Subcutaneous abdominal adipose tissue (tissue), 5 donors: ENCODE measurements around the gene CACNA1H.
"Not testable (repeated sequence)": the region's sequence is repeated elsewhere in the genome, so short reads cannot be mapped to it uniquely, and the experiment has no call there.

Experiments used
- H3K27ac ChIP-seq: one replicate; pipeline ENCODE4 v1.7.0; 2013; ENCODE audit warnings: low read depth, mild to moderate bottlenecking, inconsistent platforms, low read length, moderate library complexity
- H3K27me3 ChIP-seq, 5 donors: one replicate each; pipeline ENCODE4 v1.7.0; 2013; ENCODE audit warnings: low read length in 5 of 5, inconsistent platforms in 1 of 5; ENCODE audit not compliant: control insufficient read depth in 5 of 5, insufficient read depth in 4 of 5
- H3K36me3 ChIP-seq, 5 donors: one replicate each; pipeline ENCODE4 v1.7.0; 2013; ENCODE audit warnings: low read length in 5 of 5; ENCODE audit not compliant: control insufficient read depth in 5 of 5, insufficient read depth in 5 of 5
- H3K4me1 ChIP-seq, 5 donors: one replicate each; pipeline ENCODE4 v1.7.0; 2013; ENCODE audit warnings: low read length in 5 of 5, mild to moderate bottlenecking in 3 of 5, moderate library complexity in 1 of 5; ENCODE audit not compliant: control insufficient read depth in 5 of 5, insufficient read depth in 5 of 5
- H3K4me3 ChIP-seq, 5 donors: one replicate each; pipeline ENCODE4 v1.7.0; 2013; ENCODE audit warnings: low read length in 5 of 5, low read depth in 1 of 5
- H3K9ac ChIP-seq, 5 donors: one replicate each; pipeline ENCODE4 v1.7.0; 2013; ENCODE audit warnings: low read length in 5 of 5, mild to moderate bottlenecking in 4 of 5, moderate library complexity in 3 of 5
- H3K9me3 ChIP-seq, 5 donors: one replicate each; pipeline ENCODE4 v1.7.0; 2013; ENCODE audit warnings: low read length in 5 of 5; ENCODE audit not compliant: control insufficient read depth in 5 of 5
- donor health status: healthy.
- donor health status: healthy.
- donor health status: healthy.
- donor health status: healthy.
- donor health status: healthy.

CACNA1H gene

GRCh38 chr16:1188432-1189189 lies 35.7 kb downstream of the CACNA1H start:
- no peak overlapping the region for H3K27ac ChIP-seq
- H3K4me3 ChIP-seq: no peak overlapping the region
- H3K9me3 ChIP-seq: peaks cover 0 to 4% (median 0%) of the 10 kb centered on the region in 5 donors
- no peak overlapping the region for H3K9ac ChIP-seq
- H3K27me3 ChIP-seq: peaks cover 8 to 27% (median 14%) of the 10 kb centered on the region in 5 donors
- no peaks in the 10 kb centered on the region for H3K36me3 ChIP-seq
- no peaks in the 10 kb centered on the region for H3K4me1 ChIP-seq

GRCh38 chr16:1189455-1189854 lies 36.5 kb downstream of the CACNA1H start:
- H3K27ac ChIP-seq: no peak overlapping the region
- H3K27me3 ChIP-seq: peaks cover 4 to 27% (median 6%) of the 10 kb centered on the region in 5 donors
- no peaks in the 10 kb centered on the region for H3K4me1 ChIP-seq

GRCh38 chr16:1190789-1191188 lies 37.9 kb downstream of the CACNA1H start:
- not testable (repeated sequence) for H3K9ac ChIP-seq, H3K36me3 ChIP-seq, H3K9me3 ChIP-seq, H3K4me1 ChIP-seq, H3K27ac ChIP-seq, H3K4me3 ChIP-seq
- peaks cover 4 to 25% (median 11%) of the 10 kb centered on the region in 5 donors for H3K27me3 ChIP-seq

More at GRCh38 chr16:1189455-1189854, 36.5 kb downstream of the CACNA1H start:
- Histone ChIP-seq H3K36me3 (no peaks in the 10 kb centered on the region), H3K9me3 (peaks cover 0 to 4% (median 0%) of the 10 kb centered on the region in 5 donors), H3K4me3 (no peak overlapping the region), H3K9ac (no peak overlapping the region)

GRCh38 chr16:1192384-1193073 lies 39.6 kb downstream of the CACNA1H start:
- no peak overlapping the region for H3K9ac ChIP-seq
- no peaks in the 10 kb centered on the region for H3K9me3 ChIP-seq
- no peaks in the 10 kb centered on the region for H3K36me3 ChIP-seq
- no peak overlapping the region for H3K4me3 ChIP-seq
- H3K27me3 ChIP-seq: peaks cover 7 to 28% (median 23%) of the 10 kb centered on the region in 5 donors
- no peaks in the 10 kb centered on the region for H3K4me1 ChIP-seq
- no peak overlapping the region for H3K27ac ChIP-seq

- H3K27me3 ChIP-seq: peaks cover 4 to 26% (median 19%) of the 10 kb centered on the region in 5 donors
- H3K36me3 ChIP-seq: no peaks in the 10 kb centered on the region
- no peak overlapping the region for H3K9ac ChIP-seq
- no peak overlapping the region for H3K4me3 ChIP-seq
- H3K9me3 ChIP-seq: no peaks in the 10 kb centered on the region
- no peak overlapping the region for H3K27ac ChIP-seq
- no peaks in the 10 kb centered on the region for H3K4me1 ChIP-seq
These were observed 40.4 kb downstream of the CACNA1H start for GRCh38 chr16:1193143-1193824.

- no peaks in the 10 kb centered on the region for H3K4me1 ChIP-seq
- H3K9me3 ChIP-seq: no peaks in the 10 kb centered on the region
- H3K27me3 ChIP-seq: peaks cover 3 to 26% (median 19%) of the 10 kb centered on the region in 5 donors
- H3K27ac ChIP-seq: no peak overlapping the region
- H3K36me3 ChIP-seq: no peaks in the 10 kb centered on the region
- H3K9ac ChIP-seq: no peak overlapping the region
- H3K4me3 ChIP-seq: no peak overlapping the region
These were observed 41.1 kb downstream of the CACNA1H start for GRCh38 chr16:1193825-1194581.

- H3K27ac ChIP-seq: no peak overlapping the region
- H3K36me3 ChIP-seq: no peaks in the 10 kb centered on the region
- no peaks in the 10 kb centered on the region for H3K4me1 ChIP-seq
- no peak overlapping the region for H3K4me3 ChIP-seq
- H3K27me3 ChIP-seq: peaks cover 3 to 25% (median 19%) of the 10 kb centered on the region in 5 donors
- H3K9me3 ChIP-seq: no peaks in the 10 kb centered on the region
- no peak overlapping the region for H3K9ac ChIP-seq
These were observed 41.9 kb downstream of the CACNA1H start for GRCh38 chr16:1194665-1195392.

GRCh38 chr16:1195393-1195666 lies 42.4 kb downstream of the CACNA1H start:
- H3K9ac ChIP-seq: no peak overlapping the region
- no peaks in the 10 kb centered on the region for H3K36me3 ChIP-seq
- H3K27me3 ChIP-seq: peaks cover 3 to 21% (median 19%) of the 10 kb centered on the region in 5 donors
- H3K4me3 ChIP-seq: no peak overlapping the region
- H3K4me1 ChIP-seq: no peaks in the 10 kb centered on the region
- no peak overlapping the region for H3K27ac ChIP-seq
- H3K9me3 ChIP-seq: no peaks in the 10 kb centered on the region

GRCh38 chr16:1196494-1196893 lies 43.6 kb downstream of the CACNA1H start:
- H3K27me3 ChIP-seq: peaks cover 3 to 19% (median 19%) of the 10 kb centered on the region in 5 donors

More at GRCh38 chr16:1196494-1196893, 43.6 kb downstream of the CACNA1H start:
- no peak overlapping the region for H3K27ac ChIP-seq
- no peaks in the 10 kb centered on the region for H3K9me3 ChIP-seq
- H3K9ac ChIP-seq: no peak overlapping the region
- no peaks in the 10 kb centered on the region for H3K4me1 ChIP-seq
- no peak overlapping the region for H3K4me3 ChIP-seq
- no peaks in the 10 kb centered on the region for H3K36me3 ChIP-seq
